Activated CD4-positive, alpha-beta T cell treated with anti-CD3 and anti-CD28 coated beads, Interleukin-2, amount 10 ng/mL, durations not matched to agents 24 days and 14 days (primary cell): ENCODE results near the gene GPC5. TPM values are rescaled to one million over a fixed set of nuclear protein-coding genes. Genes with fewer than 3 reads are reported as not detected.

Source experiments
- DNase-seq: peaks from one replicate; pipeline ENCODE4 v3.0.0; 2022
- H3K27ac Mint-ChIP-seq: one replicate; pipeline ENCODE4 v1.8.0; 2022; ENCODE audit warnings: mild to moderate bottlenecking, mixed read lengths
- H3K27me3 Mint-ChIP-seq: one replicate; pipeline ENCODE4 v1.8.0; 2022; ENCODE audit warnings: mixed read lengths
- H3K36me3 Mint-ChIP-seq: one replicate; pipeline ENCODE4 v1.8.0; 2022; ENCODE audit warnings: low read depth, mild to moderate bottlenecking, mixed read lengths
- H3K4me1 Mint-ChIP-seq: one replicate; pipeline ENCODE4 v1.8.0; 2021; ENCODE audit warnings: mixed read lengths
- H3K4me3 Mint-ChIP-seq: one replicate; pipeline ENCODE4 v1.8.0; 2022; ENCODE audit warnings: mild to moderate bottlenecking, moderate library complexity, mixed read lengths
- H3K9me3 Mint-ChIP-seq: one replicate; pipeline ENCODE4 v1.8.0; 2021; ENCODE audit warnings: mixed read lengths
- intact Hi-C: fragments of 100-400 bp; cut with micrococcal nuclease; formaldehyde crosslinking; loops from one replicate; pipeline ENCODE4 v1.15.1; 2023
- total RNA-seq: library from RNA; stranded (reverse); gene quantifications from 2 replicates; pipeline ENCODE4 v1.2.3, GENCODE V29; 2022

GPC5 gene
- total RNA-seq, 1 donor from 2014 or later, result not detected

GRCh38 chr13:92805766-92806165 is 1407.3 kb downstream of the GPC5 start:
- DNase-seq, result no peak
- peaks cover 7% of the 10 kb centered on the region for H3K4me1 Mint-ChIP-seq
- intact Hi-C loops, result no loop called here
- H3K27ac Mint-ChIP-seq, result peak overlapping the region; percentile 45
- H3K27me3 Mint-ChIP-seq, result no peaks in the 10 kb centered on the region
- peak overlapping the region; percentile 79 for H3K4me3 Mint-ChIP-seq
- H3K36me3 Mint-ChIP-seq, result no peaks in the 10 kb centered on the region
- H3K9me3 Mint-ChIP-seq, result no peaks in the 10 kb centered on the region

DNA sequence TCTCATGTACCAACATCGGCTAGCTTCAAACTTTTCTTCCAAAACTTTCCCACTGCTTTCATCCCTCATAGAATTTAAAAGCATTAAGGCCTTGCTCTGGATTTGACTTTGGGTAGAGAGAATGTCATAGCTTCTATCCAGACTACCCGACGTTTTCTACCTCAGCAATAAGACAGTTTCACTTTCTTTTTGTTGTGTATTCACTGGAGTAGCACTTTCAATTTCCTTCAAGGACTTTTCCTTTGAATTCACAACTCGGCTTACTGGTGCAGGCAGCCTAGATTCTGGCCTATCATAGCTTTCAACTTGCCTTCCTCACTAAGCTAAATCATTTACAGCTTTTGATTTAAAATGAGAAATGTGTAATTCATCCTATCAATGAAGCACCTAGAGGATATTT is 1407.8 kb downstream of the GPC5 start:
- peak overlapping the region; percentile 45 for H3K27ac Mint-ChIP-seq
- H3K4me3 Mint-ChIP-seq, result peak overlapping the region; percentile 79
- no peaks in the 10 kb centered on the region for H3K36me3 Mint-ChIP-seq
- H3K4me1 Mint-ChIP-seq, result peaks cover 7% of the 10 kb centered on the region
- no peak for DNase-seq
- intact Hi-C loops, result no loop called here
- H3K9me3 Mint-ChIP-seq, result no peaks in the 10 kb centered on the region
- no peaks in the 10 kb centered on the region for H3K27me3 Mint-ChIP-seq

GRCh38 chr13:92807353-92807752 is 1408.9 kb downstream of the GPC5 start:
- intact Hi-C loops, result no loop called here
- Mint-ChIP-seq H3K4me1 (peaks cover 7% of the 10 kb centered on the region), H3K27me3 (no peaks in the 10 kb centered on the region), H3K27ac (no peak overlapping the region), H3K9me3 (no peaks in the 10 kb centered on the region), H3K4me3 (no peak overlapping the region), H3K36me3 (no peaks in the 10 kb centered on the region)
- no peak for DNase-seq

DNA sequence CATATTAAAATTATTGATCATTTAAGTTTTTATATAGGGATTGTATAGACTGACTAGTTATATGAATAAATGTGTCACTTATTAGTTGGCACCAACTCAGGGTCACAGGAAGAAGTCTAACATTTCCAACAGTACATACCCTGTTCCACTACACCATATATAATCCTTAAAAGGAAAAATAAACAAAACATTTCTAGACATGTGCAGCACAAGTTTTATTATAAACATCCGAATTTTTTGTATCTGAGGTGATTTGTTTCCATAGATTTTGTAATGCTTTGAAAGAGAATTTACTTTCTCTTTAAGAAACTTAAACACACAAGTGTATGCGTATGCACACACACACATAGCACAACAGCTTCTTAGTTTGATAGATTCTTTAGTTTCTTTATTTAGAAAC is 1409.5 kb downstream of the GPC5 start:
- peaks cover 7% of the 10 kb centered on the region for H3K4me1 Mint-ChIP-seq
- DNase-seq, result no peak
- no peak overlapping the region for H3K27ac Mint-ChIP-seq
- no peaks in the 10 kb centered on the region for H3K27me3 Mint-ChIP-seq
- no peaks in the 10 kb centered on the region for H3K9me3 Mint-ChIP-seq
- no peak overlapping the region for H3K4me3 Mint-ChIP-seq
- H3K36me3 Mint-ChIP-seq, result no peaks in the 10 kb centered on the region
- intact Hi-C loops, result no loop called here

GRCh38 chr13:92821324-92821723 is 1422.9 kb downstream of the GPC5 start:
- DNase-seq, result no peak
- Mint-ChIP-seq H3K9me3 (no peaks in the 10 kb centered on the region), H3K4me1 (no peaks in the 10 kb centered on the region), H3K36me3 (no peaks in the 10 kb centered on the region), H3K4me3 (no peak overlapping the region), H3K27me3 (no peaks in the 10 kb centered on the region), H3K27ac (no peak overlapping the region)
- intact Hi-C loops, result no loop called here

- Mint-ChIP-seq H3K36me3 (no peaks in the 10 kb centered on the region), H3K4me1 (no peaks in the 10 kb centered on the region), H3K4me3 (no peak overlapping the region), H3K27me3 (no peaks in the 10 kb centered on the region), H3K27ac (no peak overlapping the region), H3K9me3 (no peaks in the 10 kb centered on the region)
- no peak for DNase-seq
- intact Hi-C loops, result no loop called here
Measured at GRCh38 chr13:92823059-92823458, 1424.6 kb downstream of the GPC5 start.

DNA sequence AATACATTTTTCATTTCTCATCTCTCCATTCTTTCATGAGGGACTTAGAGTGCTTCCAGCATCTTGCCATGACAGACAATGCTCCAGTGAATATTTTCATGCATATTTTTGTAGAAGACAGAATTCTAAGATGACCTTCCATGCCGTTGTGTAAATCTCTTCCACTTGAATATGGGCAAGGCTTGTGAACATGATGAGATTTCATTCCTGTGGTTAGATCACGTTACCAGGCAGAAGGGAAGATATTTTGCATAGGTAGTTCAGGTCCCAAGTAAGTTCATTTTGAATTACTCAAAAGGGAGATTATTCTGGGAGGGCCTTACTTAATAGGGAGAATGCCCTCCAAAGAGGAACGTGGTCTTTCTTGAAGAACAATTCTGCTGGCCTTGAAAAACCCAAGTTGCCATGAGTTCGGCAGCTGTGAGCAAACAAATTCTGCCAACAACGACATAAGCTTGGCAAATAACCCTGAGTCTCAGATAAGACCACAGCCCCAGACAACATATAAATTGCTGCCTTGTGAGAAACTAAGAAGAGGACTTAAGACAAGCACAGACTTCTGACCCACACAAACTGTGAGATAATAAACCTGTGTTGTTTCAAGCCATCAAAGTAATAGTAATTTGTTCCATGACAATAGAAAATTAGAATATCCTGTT is 1427.6 kb downstream of the GPC5 start:
- no peak for DNase-seq
- Mint-ChIP-seq H3K27ac (no peak overlapping the region), H3K4me3 (no peak overlapping the region), H3K36me3 (no peaks in the 10 kb centered on the region), H3K9me3 (no peaks in the 10 kb centered on the region), H3K4me1 (no peaks in the 10 kb centered on the region), H3K27me3 (no peaks in the 10 kb centered on the region)
- intact Hi-C loops, result no loop called here

- no peaks in the 10 kb centered on the region for H3K9me3 Mint-ChIP-seq
- no peak overlapping the region for H3K27ac Mint-ChIP-seq
Measured at GRCh38 chr13:92827503-92827902, 1429.1 kb downstream of the GPC5 start.

GRCh38 chr13:92829930-92830329 is 1431.5 kb downstream of the GPC5 start:
- no peak overlapping the region for H3K4me3 Mint-ChIP-seq
- intact Hi-C loops, result no loop called here
- H3K9me3 Mint-ChIP-seq, result no peaks in the 10 kb centered on the region
- no peaks in the 10 kb centered on the region for H3K27me3 Mint-ChIP-seq
- no peaks in the 10 kb centered on the region for H3K36me3 Mint-ChIP-seq
- no peak overlapping the region for H3K27ac Mint-ChIP-seq
- no peaks in the 10 kb centered on the region for H3K4me1 Mint-ChIP-seq
- no peak for DNase-seq

More at GRCh38 chr13:92827503-92827902, 1429.1 kb downstream of the GPC5 start:
- Mint-ChIP-seq H3K4me3 (no peak overlapping the region), H3K4me1 (no peaks in the 10 kb centered on the region), H3K27me3 (no peaks in the 10 kb centered on the region), H3K36me3 (no peaks in the 10 kb centered on the region)
- no peak for DNase-seq
- intact Hi-C loops, result no loop called here

GRCh38 chr13:92830821-92831220 is 1432.4 kb downstream of the GPC5 start:
- no peaks in the 10 kb centered on the region for H3K27me3 Mint-ChIP-seq
- no peak for DNase-seq
- H3K27ac Mint-ChIP-seq, result no peak overlapping the region
- H3K4me1 Mint-ChIP-seq, result no peaks in the 10 kb centered on the region
- intact Hi-C loops, result no loop called here
- H3K4me3 Mint-ChIP-seq, result no peak overlapping the region
- H3K36me3 Mint-ChIP-seq, result no peaks in the 10 kb centered on the region
- no peaks in the 10 kb centered on the region for H3K9me3 Mint-ChIP-seq

- Mint-ChIP-seq H3K9me3 (no peaks in the 10 kb centered on the region), H3K4me1 (no peaks in the 10 kb centered on the region), H3K4me3 (no peak overlapping the region), H3K27ac (no peak overlapping the region), H3K27me3 (no peaks in the 10 kb centered on the region), H3K36me3 (no peaks in the 10 kb centered on the region)
- DNase-seq, result no peak
- intact Hi-C loops, result no loop called here
Measured at GRCh38 chr13:92833071-92833470, 1434.7 kb downstream of the GPC5 start.

DNA sequence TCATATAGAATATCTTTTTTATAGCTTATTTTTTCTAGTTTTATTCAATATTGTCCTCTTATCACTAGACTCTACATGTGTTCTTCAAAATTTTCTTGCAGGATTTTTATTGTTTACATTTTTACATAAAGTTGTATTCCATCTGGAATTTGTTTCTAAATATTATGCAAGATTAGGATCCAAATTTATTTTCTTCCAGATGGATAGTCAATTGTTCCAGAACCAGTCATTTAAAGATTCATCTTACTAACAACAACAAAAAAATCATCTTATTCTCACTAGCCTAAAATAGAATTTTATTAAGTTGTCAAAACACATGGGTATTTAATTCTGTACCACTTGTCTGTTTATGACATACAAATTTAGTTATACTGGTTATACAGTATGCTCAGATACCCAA is 1437.8 kb downstream of the GPC5 start:
- Mint-ChIP-seq H3K27ac (no peak overlapping the region), H3K9me3 (no peaks in the 10 kb centered on the region), H3K4me3 (no peak overlapping the region), H3K4me1 (no peaks in the 10 kb centered on the region), H3K27me3 (no peaks in the 10 kb centered on the region), H3K36me3 (no peaks in the 10 kb centered on the region)
- no peak for DNase-seq
- intact Hi-C loops, result no loop called here

DNA sequence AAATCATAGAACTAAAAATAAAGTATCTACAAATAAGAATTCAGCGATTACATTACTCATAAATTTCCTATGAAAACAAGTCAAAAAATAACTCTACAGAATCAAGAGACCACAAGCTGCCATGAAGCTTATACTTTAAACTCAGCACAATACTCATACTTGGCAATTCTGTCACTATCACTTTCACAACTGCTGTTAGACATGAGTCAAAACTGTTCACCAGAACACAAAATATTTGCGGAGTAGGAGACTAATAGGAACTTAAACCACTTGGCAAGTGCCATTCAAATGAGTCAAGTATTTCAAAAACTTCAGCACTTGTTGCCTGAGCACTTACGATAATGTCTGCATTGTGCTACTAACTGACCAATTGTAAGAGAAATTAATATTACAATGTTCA is 1440.4 kb downstream of the GPC5 start:
- no peaks in the 10 kb centered on the region for H3K4me1 Mint-ChIP-seq
- intact Hi-C loops, result no loop called here
- no peak for DNase-seq
- no peaks in the 10 kb centered on the region for H3K27me3 Mint-ChIP-seq
- H3K27ac Mint-ChIP-seq, result no peak overlapping the region
- H3K36me3 Mint-ChIP-seq, result no peaks in the 10 kb centered on the region
- H3K4me3 Mint-ChIP-seq, result no peak overlapping the region
- no peaks in the 10 kb centered on the region for H3K9me3 Mint-ChIP-seq

DNA sequence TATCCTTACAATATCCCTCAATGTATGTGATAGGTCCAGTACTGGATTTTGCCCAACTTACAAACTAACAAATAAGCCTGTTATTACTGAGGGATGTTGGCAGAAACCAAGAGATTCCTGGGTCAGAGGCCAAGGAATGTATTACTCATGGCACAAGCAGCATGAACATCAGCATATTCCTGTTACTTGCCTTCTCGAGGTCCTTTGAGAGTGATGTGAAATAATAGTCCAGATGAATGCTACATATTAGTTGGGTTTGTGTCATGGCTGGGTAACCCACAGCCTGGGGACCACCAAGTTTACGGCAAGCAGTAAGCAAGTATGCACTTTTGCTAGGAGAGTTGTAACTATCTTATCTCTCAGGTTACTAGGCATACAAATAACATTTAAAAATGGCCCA is 1443.7 kb downstream of the GPC5 start:
- Mint-ChIP-seq H3K9me3 (no peaks in the 10 kb centered on the region), H3K4me3 (no peak overlapping the region), H3K4me1 (no peaks in the 10 kb centered on the region), H3K27me3 (no peaks in the 10 kb centered on the region), H3K27ac (no peak overlapping the region), H3K36me3 (no peaks in the 10 kb centered on the region)
- intact Hi-C loops, result no loop called here
- DNase-seq, result no peak

GRCh38 chr13:92843549-92843948 is 1445.1 kb downstream of the GPC5 start:
- no peak overlapping the region for H3K27ac Mint-ChIP-seq
- DNase-seq, result no peak
- no peaks in the 10 kb centered on the region for H3K4me1 Mint-ChIP-seq
- H3K4me3 Mint-ChIP-seq, result no peak overlapping the region
- no peaks in the 10 kb centered on the region for H3K36me3 Mint-ChIP-seq
- H3K27me3 Mint-ChIP-seq, result no peaks in the 10 kb centered on the region
- intact Hi-C loops, result no loop called here
- no peaks in the 10 kb centered on the region for H3K9me3 Mint-ChIP-seq
